ENCODE results near the gene JAZF1. TPM values are rescaled to one million over a fixed set of nuclear protein-coding genes. Genes with fewer than 3 reads are reported as not detected.

JAZF1 gene
- total and polyA plus RNA-seq, 4 donors = 5.2 to 16.5 (median 10.7) TPM

DNA sequence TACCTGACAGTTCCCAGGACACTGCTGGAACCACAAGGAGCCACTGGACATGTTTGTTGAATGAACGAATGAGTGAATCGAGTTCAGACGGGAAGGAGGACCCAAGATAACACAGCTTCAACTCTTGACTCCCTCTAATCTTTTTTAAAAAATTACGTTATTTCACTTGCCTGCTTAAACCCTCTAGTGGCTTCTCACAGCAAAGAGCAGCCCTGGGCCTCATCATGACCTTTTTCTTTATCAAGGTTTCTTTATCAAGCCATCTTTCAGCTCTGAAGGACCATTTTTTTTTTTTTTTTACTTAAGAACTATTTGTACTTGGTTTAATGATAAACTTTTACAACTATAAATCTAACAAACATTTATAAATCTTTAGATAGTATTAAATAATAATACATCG, 330.1 kb downstream of the JAZF1 start:
- Histone ChIP-seq H3K9ac (ENCODE audit: insufficient read depth in 1 of 2, low read length in 2 of 2) (no peak overlapping the region), H3K27ac (ENCODE audit: low read depth in 1 of 2, low read length in 1 of 2) (no peak overlapping the region), H3K36me3 (ENCODE audit: control insufficient read depth in 4 of 4, insufficient read depth in 4 of 4, low read length in 4 of 4) (no peaks in the 10 kb centered on the region), H3K4me3 (no peak overlapping the region), H3K4me1 (ENCODE audit: control insufficient read depth in 5 of 5, insufficient read depth in 5 of 5, low read length in 5 of 5) (no peaks in the 10 kb centered on the region), H3K9me3 (ENCODE audit: control insufficient read depth in 4 of 4, insufficient read depth in 3 of 4, low read length in 3 of 4) (no peaks in the 10 kb centered on the region), H3K27me3 (ENCODE audit: control insufficient read depth in 3 of 3, insufficient read depth in 3 of 3, low read length in 2 of 3) (no peaks in the 10 kb centered on the region)
- DNase-seq (peak in 1 of 3 donors; percentile 22), ATAC-seq (ENCODE audit: insufficient read depth, low FRiP score) (no peak)
- TF ChIP-seq, protein P1, sequence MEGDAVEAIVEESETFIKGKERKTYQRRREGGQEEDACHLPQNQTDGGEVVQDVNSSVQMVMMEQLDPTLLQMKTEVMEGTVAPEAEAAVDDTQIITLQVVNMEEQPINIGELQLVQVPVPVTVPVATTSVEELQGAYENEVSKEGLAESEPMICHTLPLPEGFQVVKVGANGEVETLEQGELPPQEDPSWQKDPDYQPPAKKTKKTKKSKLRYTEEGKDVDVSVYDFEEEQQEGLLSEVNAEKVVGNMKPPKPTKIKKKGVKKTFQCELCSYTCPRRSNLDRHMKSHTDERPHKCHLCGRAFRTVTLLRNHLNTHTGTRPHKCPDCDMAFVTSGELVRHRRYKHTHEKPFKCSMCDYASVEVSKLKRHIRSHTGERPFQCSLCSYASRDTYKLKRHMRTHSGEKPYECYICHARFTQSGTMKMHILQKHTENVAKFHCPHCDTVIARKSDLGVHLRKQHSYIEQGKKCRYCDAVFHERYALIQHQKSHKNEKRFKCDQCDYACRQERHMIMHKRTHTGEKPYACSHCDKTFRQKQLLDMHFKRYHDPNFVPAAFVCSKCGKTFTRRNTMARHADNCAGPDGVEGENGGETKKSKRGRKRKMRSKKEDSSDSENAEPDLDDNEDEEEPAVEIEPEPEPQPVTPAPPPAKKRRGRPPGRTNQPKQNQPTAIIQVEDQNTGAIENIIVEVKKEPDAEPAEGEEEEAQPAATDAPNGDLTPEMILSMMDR (IDR thresholded peaks at IDR 0.05; ENCODE audit: control extremely low read depth, extremely low read depth) = no peak
- WGBS, 2 donors = 83 to 85% methylated on average over 5 of the region's 5 CpGs

DNA sequence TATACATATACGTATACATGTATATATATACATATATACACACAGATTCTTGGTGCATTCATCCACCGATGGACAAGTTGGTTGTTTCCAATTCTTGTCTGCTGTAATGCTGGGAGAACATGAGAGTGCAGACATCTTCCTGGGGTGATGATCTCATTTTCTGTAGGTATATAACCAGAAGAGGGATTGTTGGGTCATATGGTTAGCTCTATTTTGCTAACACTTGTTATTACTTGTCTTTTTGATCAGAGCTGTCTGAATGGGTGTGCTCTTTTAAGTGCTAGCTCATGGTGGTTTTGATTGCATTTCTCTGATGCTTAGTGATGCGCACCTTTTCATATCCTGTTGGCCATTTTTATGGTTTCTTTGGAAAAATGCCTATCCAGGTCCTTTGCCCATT, 334.2 kb downstream of the JAZF1 start:
- ATAC-seq (ENCODE audit: insufficient read depth, low FRiP score) (no peak), DNase-seq (no peak)
- Histone ChIP-seq H3K4me3 (no peak overlapping the region), H3K9me3 (ENCODE audit: control insufficient read depth in 4 of 4, insufficient read depth in 3 of 4, low read length in 3 of 4) (no peaks in the 10 kb centered on the region), H3K36me3 (ENCODE audit: control insufficient read depth in 4 of 4, insufficient read depth in 4 of 4, low read length in 4 of 4) (no peaks in the 10 kb centered on the region), H3K27ac (ENCODE audit: low read depth in 1 of 2, low read length in 1 of 2) (no peak overlapping the region), H3K27me3 (ENCODE audit: control insufficient read depth in 3 of 3, insufficient read depth in 3 of 3, low read length in 2 of 3) (no peaks in the 10 kb centered on the region), H3K4me1 (ENCODE audit: control insufficient read depth in 5 of 5, insufficient read depth in 5 of 5, low read length in 5 of 5) (peaks cover 0 to 3% (median 0%) of the 10 kb centered on the region in 5 donors), H3K9ac (ENCODE audit: insufficient read depth in 1 of 2, low read length in 2 of 2) (no peak overlapping the region)
- TF ChIP-seq, protein P1 (IDR thresholded peaks at IDR 0.05; ENCODE audit: control extremely low read depth, extremely low read depth) = no peak
- 94 to 97% methylated on average over 3 of the region's 3 CpGs for WGBS, 2 donors

DNA sequence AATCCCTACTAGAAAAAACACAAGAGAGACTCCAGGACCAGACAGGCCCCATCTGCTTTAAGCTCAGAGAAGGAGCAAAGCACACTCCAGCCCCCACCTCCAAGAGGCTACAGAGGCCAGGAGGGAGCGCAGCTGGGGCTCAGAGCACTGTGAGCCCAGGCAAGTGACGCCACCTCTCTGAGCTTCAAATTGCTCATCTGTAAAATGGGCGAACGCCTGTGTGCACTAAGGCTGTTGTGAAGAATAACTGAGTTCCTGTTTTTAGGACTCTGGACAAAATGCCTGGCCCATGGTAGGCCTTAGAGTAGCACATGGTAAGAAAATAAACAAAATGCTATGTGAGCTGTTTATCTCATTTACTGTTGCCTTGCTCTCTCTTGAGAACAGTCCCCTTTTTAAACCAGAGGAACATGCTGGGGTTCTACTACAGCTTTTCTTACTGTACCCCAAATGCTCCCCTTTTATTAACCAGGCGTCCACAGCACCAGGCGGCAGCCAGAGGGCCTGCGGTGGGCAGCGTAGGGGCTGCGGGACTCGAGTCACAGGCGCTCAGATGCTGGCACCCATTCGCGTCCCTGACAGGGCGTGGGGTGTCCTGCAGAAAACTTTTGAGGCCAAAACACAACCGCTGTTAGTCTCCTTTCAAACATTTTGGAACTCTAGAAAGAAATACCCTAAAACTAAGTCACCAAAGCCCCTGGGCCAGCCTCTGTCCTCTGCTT, 336.9 kb downstream of the JAZF1 start:
- H3K27me3 ChIP-seq (ENCODE audit: control insufficient read depth in 3 of 3, insufficient read depth in 3 of 3, low read length in 2 of 3) = no peaks in the 10 kb centered on the region
- 96 to 98% methylated on average over 15 of the region's 15 CpGs for WGBS, 2 donors
- peaks cover 0 to 3% (median 0%) of the 10 kb centered on the region in 5 donors for H3K4me1 ChIP-seq (ENCODE audit: control insufficient read depth in 5 of 5, insufficient read depth in 5 of 5, low read length in 5 of 5)
- no peak overlapping the region for H3K4me3 ChIP-seq
- no peak for DNase-seq
- H3K36me3 ChIP-seq (ENCODE audit: control insufficient read depth in 4 of 4, insufficient read depth in 4 of 4, low read length in 4 of 4) = no peaks in the 10 kb centered on the region
- TF ChIP-seq, protein P1 (IDR thresholded peaks at IDR 0.05; ENCODE audit: control extremely low read depth, extremely low read depth) = no peak
- no peak for ATAC-seq (ENCODE audit: insufficient read depth, low FRiP score)
- H3K9ac ChIP-seq (ENCODE audit: insufficient read depth in 1 of 2, low read length in 2 of 2) = no peak overlapping the region
- no peaks in the 10 kb centered on the region for H3K9me3 ChIP-seq (ENCODE audit: control insufficient read depth in 4 of 4, insufficient read depth in 3 of 4, low read length in 3 of 4)
- H3K27ac ChIP-seq (ENCODE audit: low read depth in 1 of 2, low read length in 1 of 2) = no peak overlapping the region

Data from lung (tissue), 12 donors.